Erythroblast (primary cell): ENCODE measurements around the gene COL19A1.

Experiments used
- GATA1 ChIP-seq: IDR thresholded peaks from 2 replicates; pipeline ENCODE4 v1.6.1; 2011; ENCODE audit warnings: low read depth, mild to moderate bottlenecking, control low read depth, low read length, moderate library complexity
- POLR2A ChIP-seq: IDR thresholded peaks from 2 replicates; pipeline ENCODE4 v1.6.1; 2011; ENCODE audit warnings: mild to moderate bottlenecking, low read length

DNA sequence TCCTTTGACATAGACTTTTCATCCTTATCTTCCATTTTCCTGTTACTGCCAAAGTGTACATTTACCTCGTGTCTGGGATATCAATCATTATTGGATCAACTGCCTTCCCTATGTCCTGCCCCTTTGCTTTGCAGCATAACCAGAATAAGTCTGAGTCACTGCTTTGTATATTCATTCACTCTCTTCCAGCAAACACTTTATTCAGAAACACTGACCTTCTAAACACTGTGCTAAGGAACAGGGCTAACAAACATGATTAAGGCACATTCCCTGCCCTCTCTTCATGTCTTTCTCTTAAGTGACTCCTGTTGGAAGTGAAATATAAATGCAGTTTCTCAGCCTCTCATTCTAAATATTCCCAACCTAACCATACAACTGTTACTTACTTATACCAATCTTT lies 66.9 kb downstream of the COL19A1 start:
- TF ChIP-seq POLR2A (no peak), GATA1 (no peak)
